Neuron (in vitro differentiated cells): ENCODE results near the gene CTRB2.

Source experiments
- H2AFZ ChIP-seq: one replicate; pipeline ENCODE4 v1.6.1; 2013; ENCODE audit warnings: low read depth, mild to moderate bottlenecking, inconsistent platforms, low read length, moderate library complexity
- H3K27me3 ChIP-seq: one replicate; pipeline ENCODE4 v1.6.1; 2013; ENCODE audit warnings: low read length; ENCODE audit not compliant: insufficient read depth
- H3K36me3 ChIP-seq: one replicate; pipeline ENCODE4 v1.6.1; 2013; ENCODE audit warnings: low read length; ENCODE audit not compliant: insufficient read depth
- H3K4me1 ChIP-seq: one replicate; pipeline ENCODE4 v1.6.1; 2013; ENCODE audit warnings: low read length; ENCODE audit not compliant: insufficient read depth
- H3K4me3 ChIP-seq: 2 replicates; pipeline ENCODE4 v1.5.1; 2013; ENCODE audit warnings: mild to moderate bottlenecking, low read length, moderate library complexity
- H3K9me3 ChIP-seq: one replicate; pipeline ENCODE4 v1.6.1; 2013; ENCODE audit warnings: low read length

The CTRB2 gene

GRCh38 chr16:75179208-75179607 lies 27.8 kb downstream of the CTRB2 start:
- H2AFZ ChIP-seq: no peak overlapping the region
- H3K36me3 ChIP-seq: no peaks in the 10 kb centered on the region
- no peak overlapping the region for H3K4me3 ChIP-seq
- H3K9me3 ChIP-seq: peaks cover 14% of the 10 kb centered on the region
- H3K4me1 ChIP-seq: peaks cover 3% of the 10 kb centered on the region
- H3K27me3 ChIP-seq: no peaks in the 10 kb centered on the region

- no peak overlapping the region for H3K4me3 ChIP-seq
- H3K27me3 ChIP-seq: no peaks in the 10 kb centered on the region
- peaks cover 8% of the 10 kb centered on the region for H3K36me3 ChIP-seq
- peaks cover 32% of the 10 kb centered on the region for H3K9me3 ChIP-seq
- H2AFZ ChIP-seq: no peak overlapping the region
- peaks cover 3% of the 10 kb centered on the region for H3K4me1 ChIP-seq
These were observed 30.0 kb downstream of the CTRB2 start for GRCh38 chr16:75176926-75177325.

GRCh38 chr16:75175074-75175473 lies 31.9 kb downstream of the CTRB2 start:
- H3K27me3 ChIP-seq: no peaks in the 10 kb centered on the region
- no peak overlapping the region for H2AFZ ChIP-seq
- peaks cover 43% of the 10 kb centered on the region for H3K9me3 ChIP-seq
- no peak overlapping the region for H3K4me3 ChIP-seq
- H3K4me1 ChIP-seq: peaks cover 3% of the 10 kb centered on the region
- peaks cover 26% of the 10 kb centered on the region for H3K36me3 ChIP-seq

- Histone ChIP-seq H3K36me3 (peaks cover 51% of the 10 kb centered on the region), H3K9me3 (peaks cover 66% of the 10 kb centered on the region)
These were observed 34.4 kb downstream of the CTRB2 start for GRCh38 chr16:75172578-75172977.

GRCh38 chr16:75169899-75170405 lies 37.0 kb downstream of the CTRB2 start:
- no peaks in the 10 kb centered on the region for H3K4me1 ChIP-seq
- no peaks in the 10 kb centered on the region for H3K27me3 ChIP-seq
- H3K9me3 ChIP-seq: peaks cover 74% of the 10 kb centered on the region
- no peak overlapping the region for H3K4me3 ChIP-seq
- no peak overlapping the region for H2AFZ ChIP-seq
- H3K36me3 ChIP-seq: peaks cover 69% of the 10 kb centered on the region

More at GRCh38 chr16:75172578-75172977, 34.4 kb downstream of the CTRB2 start:
- Histone ChIP-seq H3K4me3 (no peak overlapping the region), H3K4me1 (peaks cover 3% of the 10 kb centered on the region), H3K27me3 (no peaks in the 10 kb centered on the region), H2AFZ (no peak overlapping the region)

- Histone ChIP-seq H3K9me3 (peaks cover 55% of the 10 kb centered on the region), H3K36me3 (peaks cover 61% of the 10 kb centered on the region), H3K4me3 (no peak overlapping the region), H3K4me1 (no peaks in the 10 kb centered on the region), H3K27me3 (no peaks in the 10 kb centered on the region), H2AFZ (no peak overlapping the region)
These were observed 46.6 kb downstream of the CTRB2 start for GRCh38 chr16:75160386-75160785.
